ACC112 (cell line): ENCODE data around the gene NKD1.
"Not testable (repeated sequence)": the region's sequence is repeated elsewhere in the genome, so short reads cannot be mapped to it uniquely, and the experiment has no call there.

Experiments
- H2AFZ ChIP-seq: fragments of 200-600 bp; sonication (generic); one replicate; pipeline ENCODE4 v1.6.0; 2017; ENCODE audit warnings: antibody characterized with exemption, low read length; ENCODE audit not compliant: unreplicated experiment
- H3K27ac ChIP-seq: fragments of 200-600 bp; sonication (generic); 2 replicates; pipeline ENCODE4 v1.5.1; 2014; ENCODE audit warnings: low read depth, mild to moderate bottlenecking, antibody characterized with exemption, low read length, moderate library complexity
- H3K27me3 ChIP-seq: fragments of 200-600 bp; sonication (generic); 2 replicates; pipeline ENCODE4 v1.6.1; 2014; ENCODE audit warnings: mild to moderate bottlenecking, antibody characterized with exemption, low read length, moderate library complexity, mixed read lengths; ENCODE audit not compliant: insufficient read depth
- H3K36me3 ChIP-seq: fragments of 200-600 bp; sonication (generic); 2 replicates; pipeline ENCODE4 v1.6.1; 2016; ENCODE audit warnings: mild to moderate bottlenecking, antibody characterized with exemption, low read length, moderate library complexity, mixed read lengths; ENCODE audit not compliant: insufficient read depth
- H3K4me1 ChIP-seq: fragments of 200-600 bp; sonication (generic); one replicate; pipeline ENCODE4 v1.6.1; 2016; ENCODE audit warnings: low read length, mixed read lengths; ENCODE audit not compliant: insufficient read depth, unreplicated experiment, control insufficient read depth
- H3K4me3 ChIP-seq: fragments of 200-600 bp; sonication (generic); 2 replicates; pipeline ENCODE4 v1.5.1; 2014; ENCODE audit warnings: mild to moderate bottlenecking, low read depth, low read length
- H3K79me2 ChIP-seq: fragments of 200-600 bp; sonication (generic); one replicate; pipeline ENCODE4 v1.6.0; 2016; ENCODE audit warnings: low read length; ENCODE audit not compliant: control insufficient read depth, unreplicated experiment, insufficient read depth

NKD1 gene

DNA sequence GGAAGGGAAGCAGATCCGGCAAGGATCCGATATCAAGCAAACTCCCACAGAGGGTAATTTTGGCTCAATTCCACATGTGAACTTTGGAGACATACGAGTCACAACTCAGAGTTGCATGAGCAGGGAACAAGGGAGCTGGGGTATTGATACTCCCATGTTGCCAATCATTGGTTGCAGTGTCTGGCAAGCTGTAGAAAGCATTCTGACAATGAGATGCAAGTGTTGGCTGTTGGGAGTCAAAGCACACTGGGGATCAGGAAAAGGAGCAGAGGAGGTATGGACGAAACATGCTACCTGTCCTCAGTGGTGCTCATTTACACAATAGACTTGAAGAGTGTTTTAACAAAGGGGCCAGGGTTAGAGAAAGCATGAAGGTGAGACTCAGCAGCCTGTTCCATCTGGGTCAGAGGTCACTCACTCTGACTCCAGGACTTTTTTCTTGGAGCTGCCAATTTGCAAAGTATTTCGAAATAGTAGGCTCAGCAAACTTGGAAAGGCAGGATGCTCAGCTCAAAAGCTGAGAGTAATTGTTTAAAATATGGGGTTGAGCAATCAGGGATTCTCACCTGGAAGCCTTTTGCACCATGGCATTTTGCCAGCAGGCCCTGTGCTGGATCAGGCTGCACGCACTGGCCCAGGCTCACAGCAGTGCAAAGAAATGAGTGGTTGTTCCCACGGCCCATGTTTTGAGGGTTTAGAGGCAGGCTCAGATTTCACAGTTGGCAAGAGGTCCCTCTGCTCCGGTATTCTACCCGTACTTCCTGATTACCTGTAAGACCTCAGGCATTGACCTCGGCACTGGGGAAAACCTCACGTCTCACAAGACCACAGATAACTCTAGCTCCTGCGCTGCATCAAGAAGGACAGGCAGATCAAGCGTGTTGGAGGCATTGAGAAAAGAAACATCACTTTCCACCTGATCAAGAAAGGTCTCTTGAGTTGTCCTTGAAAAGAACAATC, 17.6 kb upstream of the NKD1 start:
- Histone ChIP-seq H3K27me3 (peaks cover 65% of the 10 kb centered on the region), H3K79me2 (no peaks in the 10 kb centered on the region), H3K4me3 (no peak overlapping the region), H2AFZ (no peak overlapping the region), H3K36me3 (no peaks in the 10 kb centered on the region), H3K4me1 (no peaks in the 10 kb centered on the region), H3K27ac (no peak overlapping the region)

DNA sequence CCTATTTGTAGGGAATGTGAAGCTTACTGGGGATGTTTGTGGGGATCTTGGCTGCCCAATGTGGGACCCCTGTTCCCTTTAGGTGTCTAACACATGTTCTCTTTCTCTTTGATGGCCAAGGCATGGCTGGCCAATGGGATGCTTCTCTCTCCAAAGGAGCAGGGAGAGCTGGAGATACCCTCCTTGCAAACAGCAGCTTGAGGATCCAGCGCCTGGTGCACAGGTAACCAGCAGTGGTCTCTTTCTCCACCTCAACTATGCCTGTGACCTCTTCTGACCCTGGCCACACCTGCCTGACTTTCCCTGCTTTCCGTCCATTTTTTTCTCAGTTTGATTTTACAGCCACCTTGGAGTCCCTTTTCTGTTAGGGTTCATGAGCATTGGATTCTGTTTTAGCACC, 16.8 kb upstream of the NKD1 start:
- Histone ChIP-seq H2AFZ (no peak overlapping the region), H3K4me3 (no peak overlapping the region), H3K27ac (no peak overlapping the region), H3K79me2 (no peaks in the 10 kb centered on the region), H3K4me1 (no peaks in the 10 kb centered on the region), H3K36me3 (no peaks in the 10 kb centered on the region), H3K27me3 (peaks cover 58% of the 10 kb centered on the region)

DNA sequence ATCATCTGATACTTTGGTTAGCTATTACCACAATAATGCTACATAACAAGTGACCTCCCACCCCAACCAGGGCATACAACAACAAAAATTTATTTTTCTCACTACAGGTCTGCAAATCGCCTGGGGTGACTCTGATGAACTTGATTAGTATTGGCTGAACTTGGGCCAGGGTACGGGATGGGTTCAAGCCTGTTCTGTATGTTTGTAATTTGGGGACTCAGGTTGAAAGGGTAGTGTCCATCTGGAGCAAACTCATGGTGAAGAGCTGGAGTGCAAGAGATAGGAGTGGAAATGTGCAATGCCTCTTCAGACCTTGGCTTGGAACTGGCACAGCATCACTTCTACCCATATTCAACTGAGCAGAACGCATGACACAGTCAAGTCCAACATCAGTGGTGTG, 16.3 kb upstream of the NKD1 start:
- H2AFZ ChIP-seq: no peak overlapping the region
- H3K27me3 ChIP-seq: peaks cover 58% of the 10 kb centered on the region; the same call in 1 of the 2 replicates
- H3K4me3 ChIP-seq: no peak overlapping the region
- no peaks in the 10 kb centered on the region for H3K36me3 ChIP-seq
- no peaks in the 10 kb centered on the region for H3K4me1 ChIP-seq
- no peaks in the 10 kb centered on the region for H3K79me2 ChIP-seq
- H3K27ac ChIP-seq: no peak overlapping the region

DNA sequence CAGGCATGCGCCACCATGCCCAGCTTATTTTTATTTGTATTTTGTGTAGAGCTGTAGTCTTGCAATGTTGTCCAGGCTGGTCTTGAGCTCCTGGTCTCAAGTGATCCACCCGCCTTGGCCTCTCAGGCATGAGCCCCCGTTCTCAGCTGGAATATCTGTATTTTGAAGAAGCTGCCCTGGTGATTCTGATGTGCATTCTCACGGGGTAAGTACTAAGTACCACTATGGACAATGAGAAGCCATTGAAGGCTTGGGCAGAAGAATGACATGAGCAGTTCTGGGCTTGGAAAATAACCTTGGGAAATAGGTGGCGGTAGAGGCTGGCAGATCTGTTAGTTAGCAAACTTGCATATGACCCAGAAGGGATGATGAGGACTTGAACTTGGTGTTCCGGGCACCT, 15.6 kb upstream of the NKD1 start:
- H3K27me3 ChIP-seq: peaks cover 52% of the 10 kb centered on the region; the same call in 1 of the 2 replicates
- no peaks in the 10 kb centered on the region for H3K4me1 ChIP-seq
- no peak overlapping the region for H2AFZ ChIP-seq
- no peak overlapping the region for H3K4me3 ChIP-seq
- H3K27ac ChIP-seq: no peak overlapping the region
- no peaks in the 10 kb centered on the region for H3K36me3 ChIP-seq
- no peaks in the 10 kb centered on the region for H3K79me2 ChIP-seq

DNA sequence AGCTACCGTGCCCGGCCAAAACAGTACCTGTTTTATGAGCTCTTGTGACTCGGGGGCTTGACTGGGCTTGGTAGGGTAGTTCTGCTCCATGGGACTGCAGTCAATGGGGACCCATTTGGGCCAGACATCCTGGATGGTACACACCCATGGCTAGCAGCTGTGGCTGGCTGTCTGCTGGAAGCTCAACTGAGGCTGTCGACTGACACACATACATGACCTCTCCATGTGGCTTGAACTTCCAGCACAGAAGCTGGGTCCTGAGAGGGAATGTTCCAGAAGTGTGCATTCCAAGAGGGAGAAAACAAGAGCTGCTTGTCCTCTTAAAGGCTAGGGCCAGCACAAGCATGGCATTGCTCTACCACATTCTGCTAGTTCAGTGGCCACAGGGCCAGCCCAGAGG, 14.9 kb upstream of the NKD1 start:
- Histone ChIP-seq H3K79me2 (no peaks in the 10 kb centered on the region), H3K4me1 (no peaks in the 10 kb centered on the region), H3K4me3 (no peak overlapping the region), H3K27me3 (peaks cover 45% of the 10 kb centered on the region; the same call in 1 of the 2 replicates), H2AFZ (no peak overlapping the region), H3K27ac (no peak overlapping the region), H3K36me3 (no peaks in the 10 kb centered on the region)

DNA sequence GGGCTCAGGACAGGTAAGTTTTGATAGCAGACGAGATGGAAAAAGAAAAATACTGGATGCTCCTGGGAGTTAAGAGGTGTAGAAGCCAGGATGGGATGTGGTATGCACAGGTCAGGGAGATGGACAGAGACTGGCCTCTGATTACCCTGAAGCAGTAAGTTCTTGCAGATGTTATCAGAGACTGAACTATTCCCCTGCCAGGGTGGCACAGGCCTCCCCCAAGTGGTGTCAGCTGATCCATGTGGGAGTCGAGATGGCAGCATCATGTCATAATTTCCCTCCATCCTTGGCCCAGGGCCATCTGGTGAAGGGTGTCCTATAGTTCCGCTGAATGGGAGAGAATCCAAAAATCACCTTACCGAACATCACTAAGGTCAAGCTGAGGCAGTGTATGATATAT, 14.1 kb upstream of the NKD1 start:
- peaks cover 38% of the 10 kb centered on the region; the same call in 1 of the 2 replicates for H3K27me3 ChIP-seq
- H3K27ac ChIP-seq: no peak overlapping the region
- H3K4me3 ChIP-seq: no peak overlapping the region
- no peaks in the 10 kb centered on the region for H3K4me1 ChIP-seq
- H3K36me3 ChIP-seq: no peaks in the 10 kb centered on the region
- H3K79me2 ChIP-seq: no peaks in the 10 kb centered on the region
- no peak overlapping the region for H2AFZ ChIP-seq

DNA sequence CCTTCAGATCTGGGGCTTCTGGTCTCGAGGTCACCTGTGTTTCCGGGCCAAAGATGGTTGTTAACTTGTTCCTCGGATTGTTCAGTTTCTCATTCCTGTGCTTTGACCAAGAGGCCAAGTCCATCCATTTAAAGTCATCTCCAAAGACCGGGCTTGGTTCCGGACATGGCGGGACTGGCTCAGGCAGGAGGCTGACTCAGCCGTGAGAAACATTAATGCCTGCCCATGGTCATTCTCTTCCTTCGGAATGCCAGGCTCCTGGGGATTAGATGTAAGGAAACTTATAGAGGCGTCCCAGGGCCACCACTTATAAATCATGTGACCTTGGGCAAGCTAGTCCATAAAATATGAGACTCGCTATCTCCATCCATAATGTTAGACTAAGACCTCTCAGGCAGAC, 13.6 kb upstream of the NKD1 start:
- Histone ChIP-seq H3K36me3 (no peaks in the 10 kb centered on the region), H3K4me1 (no peaks in the 10 kb centered on the region), H3K27me3 (peaks cover 33% of the 10 kb centered on the region; the same call in 1 of the 2 replicates)

DNA sequence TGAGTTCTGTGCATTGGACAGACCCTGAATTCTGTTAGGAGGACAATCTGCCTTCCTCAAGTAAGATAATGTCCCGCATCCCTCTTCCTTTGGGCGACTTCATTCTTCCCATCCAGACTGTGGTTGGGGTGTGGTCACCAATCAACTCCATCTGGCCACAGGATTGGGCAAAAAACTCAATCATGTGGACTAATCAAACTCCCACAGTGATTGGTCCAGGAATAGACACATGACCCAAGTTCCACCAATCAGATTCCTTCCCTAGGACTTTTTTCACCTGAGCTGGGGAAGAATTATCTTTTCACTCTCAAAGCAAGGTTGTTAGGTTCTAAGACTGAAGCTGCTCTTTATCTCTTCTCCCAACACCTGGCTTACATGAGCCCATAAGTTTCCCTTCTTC, 13.2 kb upstream of the NKD1 start:
- H3K36me3 ChIP-seq: no peaks in the 10 kb centered on the region
- no peak overlapping the region for H3K27ac ChIP-seq
- H3K27me3 ChIP-seq: peaks cover 29% of the 10 kb centered on the region; the same call in 1 of the 2 replicates
- H3K4me1 ChIP-seq: no peaks in the 10 kb centered on the region
- no peak overlapping the region for H3K4me3 ChIP-seq
- H3K79me2 ChIP-seq: no peaks in the 10 kb centered on the region
- H2AFZ ChIP-seq: no peak overlapping the region

More for the DNA sequence above, 13.6 kb upstream of the NKD1 start:
- no peak overlapping the region for H3K27ac ChIP-seq
- no peak overlapping the region for H2AFZ ChIP-seq
- H3K4me3 ChIP-seq: no peak overlapping the region
- no peaks in the 10 kb centered on the region for H3K79me2 ChIP-seq

DNA sequence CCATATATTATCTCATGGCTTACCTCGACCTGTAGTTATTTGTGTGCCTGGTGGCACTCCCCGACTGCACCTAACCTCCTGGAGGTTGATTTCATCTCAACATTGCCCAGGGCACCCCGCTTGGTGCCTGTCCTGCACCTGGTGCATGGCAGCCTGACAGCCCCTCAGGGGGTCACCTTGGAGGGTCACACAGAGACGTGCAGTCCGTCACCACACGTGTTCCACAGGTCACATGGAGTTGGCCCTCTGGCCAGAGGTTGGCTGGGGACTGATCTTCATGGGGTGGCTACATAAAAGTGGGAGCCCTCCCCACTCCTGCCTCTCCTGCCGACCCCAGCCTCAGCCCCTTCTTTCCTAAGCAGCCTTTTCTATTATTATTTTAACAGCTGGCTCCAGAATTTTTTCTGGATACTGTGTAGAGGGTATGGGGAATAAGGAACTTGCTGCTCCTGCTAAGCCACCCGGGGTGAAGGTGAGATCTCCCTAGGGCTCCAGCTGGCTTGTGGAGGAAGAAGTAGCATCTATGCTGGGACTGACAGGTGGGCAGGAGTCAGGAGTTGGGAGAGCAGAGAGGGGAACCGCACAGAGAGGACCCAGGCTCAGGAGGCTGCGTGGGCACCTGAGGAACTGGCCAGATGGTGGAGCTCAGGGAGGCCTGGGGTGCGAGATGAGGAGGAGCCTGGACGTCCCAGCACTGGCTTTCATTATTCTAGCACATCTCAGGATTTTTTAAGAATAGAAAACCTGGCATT, 12.5 kb upstream of the NKD1 start:
- H3K27me3 ChIP-seq: peaks cover 29% of the 10 kb centered on the region; the same call in 1 of the 2 replicates
- H3K36me3 ChIP-seq: no peaks in the 10 kb centered on the region
- H2AFZ ChIP-seq: no peak overlapping the region
- H3K79me2 ChIP-seq: no peaks in the 10 kb centered on the region
- no peak overlapping the region for H3K4me3 ChIP-seq
- no peaks in the 10 kb centered on the region for H3K4me1 ChIP-seq
- no peak overlapping the region for H3K27ac ChIP-seq

DNA sequence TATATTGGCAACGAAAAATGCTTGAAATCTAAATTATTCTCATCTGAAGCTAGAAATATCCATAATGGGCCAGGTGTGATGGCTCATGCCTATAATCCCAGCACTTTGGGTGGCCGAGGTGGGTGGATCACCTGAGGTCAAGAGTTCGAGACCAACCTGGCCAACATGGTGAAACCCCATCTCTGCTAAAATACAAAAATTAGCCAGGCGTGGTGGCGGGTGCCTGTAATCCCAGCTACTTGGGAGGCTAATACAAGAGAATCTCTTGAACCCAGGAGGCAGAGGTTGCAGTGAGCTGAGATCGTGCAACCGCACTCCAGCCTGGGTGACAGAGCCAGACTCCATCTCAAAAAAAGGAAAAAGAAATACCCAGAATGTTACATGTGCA, 11.9 kb upstream of the NKD1 start:
- not testable (repeated sequence) for H3K36me3 ChIP-seq, H3K27ac ChIP-seq, H3K4me1 ChIP-seq, H3K4me3 ChIP-seq, H2AFZ ChIP-seq, H3K79me2 ChIP-seq
- peaks cover 28% of the 10 kb centered on the region; the same call in 1 of the 2 replicates for H3K27me3 ChIP-seq
